ENCODE measurements around the gene SLC44A3.

Gene SLC44A3

DNA sequence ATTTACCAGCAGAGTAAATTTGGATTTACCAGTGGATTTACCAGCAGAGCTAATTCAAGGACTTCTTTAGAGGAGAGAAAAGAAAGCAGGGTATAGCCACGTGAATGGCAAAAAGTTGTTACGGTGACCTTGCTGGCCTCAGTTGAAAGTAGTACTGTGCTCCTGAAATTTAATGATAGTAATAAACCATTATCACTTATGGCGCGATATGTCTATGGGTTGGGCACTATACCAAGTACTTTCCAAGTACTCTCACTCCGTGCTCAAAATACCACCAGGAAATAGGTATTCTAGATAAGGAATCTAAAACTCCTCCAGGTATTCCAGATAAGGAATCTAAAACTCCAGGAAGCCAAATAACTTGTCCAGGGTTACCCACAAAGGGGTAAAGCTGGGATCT is 35.8 kb downstream of the SLC44A3 start (continued):
- TF ChIP-seq, protein P1, sequence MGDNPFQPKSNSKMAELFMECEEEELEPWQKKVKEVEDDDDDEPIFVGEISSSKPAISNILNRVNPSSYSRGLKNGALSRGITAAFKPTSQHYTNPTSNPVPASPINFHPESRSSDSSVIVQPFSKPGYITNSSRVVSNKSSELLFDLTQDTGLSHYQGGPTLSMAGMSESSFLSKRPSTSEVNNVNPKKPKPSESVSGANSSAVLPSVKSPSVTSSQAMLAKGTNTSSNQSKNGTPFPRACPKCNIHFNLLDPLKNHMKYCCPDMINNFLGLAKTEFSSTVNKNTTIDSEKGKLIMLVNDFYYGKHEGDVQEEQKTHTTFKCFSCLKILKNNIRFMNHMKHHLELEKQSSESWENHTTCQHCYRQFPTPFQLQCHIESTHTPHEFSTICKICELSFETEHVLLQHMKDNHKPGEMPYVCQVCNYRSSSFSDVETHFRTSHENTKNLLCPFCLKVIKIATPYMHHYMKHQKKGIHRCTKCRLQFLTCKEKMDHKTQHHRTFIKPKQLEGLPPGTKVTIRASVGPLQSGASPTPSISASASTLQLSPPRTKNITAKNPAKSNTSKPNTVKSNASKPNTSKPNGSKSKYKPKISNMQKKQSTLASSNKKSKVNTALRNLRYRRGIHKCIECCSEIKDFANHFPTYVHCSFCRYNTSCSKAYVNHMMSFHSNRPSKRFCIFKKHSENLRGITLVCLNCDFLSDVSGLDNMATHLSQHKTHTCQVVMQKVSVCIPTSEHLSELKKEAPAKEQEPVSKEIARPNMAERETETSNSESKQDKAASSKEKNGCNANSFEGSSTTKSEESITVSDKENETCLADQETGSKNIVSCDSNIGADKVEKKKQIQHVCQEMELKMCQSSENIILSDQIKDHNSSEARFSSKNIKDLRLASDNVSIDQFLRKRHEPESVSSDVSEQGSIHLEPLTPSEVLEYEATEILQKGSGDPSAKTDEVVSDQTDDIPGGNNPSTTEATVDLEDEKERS (tag by site-specific recombination; IDR thresholded peaks at IDR 0.05): no peak
- TF ChIP-seq TRIM28 (IDR thresholded peaks at IDR 0.05; ENCODE audit: borderline replicate concordance, low read length) (no peak), ZNF473 (tag by site-specific recombination; IDR thresholded peaks at IDR 0.05) (no peak), ZNF521 (tag by site-specific recombination; IDR thresholded peaks at IDR 0.05) (no peak), ZNF214 (tag by site-specific recombination; IDR thresholded peaks at IDR 0.05; ENCODE audit: borderline replicate concordance) (no peak)
- TF ChIP-seq, protein P2, sequence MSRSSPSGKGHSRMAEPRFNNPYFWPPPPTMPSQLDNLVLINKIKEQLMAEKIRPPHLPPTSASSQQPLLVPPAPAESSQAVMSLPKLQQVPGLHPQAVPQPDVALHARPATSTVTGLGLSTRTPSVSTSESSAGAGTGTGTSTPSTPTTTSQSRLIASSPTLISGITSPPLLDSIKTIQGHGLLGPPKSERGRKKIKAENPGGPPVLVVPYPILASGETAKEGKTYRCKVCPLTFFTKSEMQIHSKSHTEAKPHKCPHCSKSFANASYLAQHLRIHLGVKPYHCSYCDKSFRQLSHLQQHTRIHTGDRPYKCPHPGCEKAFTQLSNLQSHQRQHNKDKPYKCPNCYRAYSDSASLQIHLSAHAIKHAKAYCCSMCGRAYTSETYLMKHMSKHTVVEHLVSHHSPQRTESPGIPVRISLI (tag by site-specific recombination; IDR thresholded peaks at IDR 0.05): no peak

DNA sequence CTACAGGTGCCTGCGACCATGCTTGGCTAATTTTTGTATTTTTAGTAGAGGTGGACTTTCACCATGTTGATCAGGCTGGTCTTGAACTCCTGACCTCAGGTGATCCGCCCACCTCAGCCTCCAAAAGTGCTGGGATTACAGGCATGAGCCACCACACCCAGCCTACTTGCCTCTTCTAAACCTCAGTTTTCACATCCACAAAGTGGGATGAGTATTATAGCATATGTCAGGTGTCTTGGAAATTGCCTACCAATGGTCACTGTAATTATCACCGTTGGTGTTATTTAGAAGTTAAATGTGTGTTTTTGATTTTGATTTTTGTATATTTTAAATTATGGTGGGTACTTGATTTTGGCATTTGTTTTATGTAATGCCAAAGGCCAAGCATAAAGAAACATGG is 36.7 kb downstream of the SLC44A3 start:
- no peak overlapping the region for H3K27ac ChIP-seq (ENCODE audit: extremely low read depth, low read depth, low read length)

DNA sequence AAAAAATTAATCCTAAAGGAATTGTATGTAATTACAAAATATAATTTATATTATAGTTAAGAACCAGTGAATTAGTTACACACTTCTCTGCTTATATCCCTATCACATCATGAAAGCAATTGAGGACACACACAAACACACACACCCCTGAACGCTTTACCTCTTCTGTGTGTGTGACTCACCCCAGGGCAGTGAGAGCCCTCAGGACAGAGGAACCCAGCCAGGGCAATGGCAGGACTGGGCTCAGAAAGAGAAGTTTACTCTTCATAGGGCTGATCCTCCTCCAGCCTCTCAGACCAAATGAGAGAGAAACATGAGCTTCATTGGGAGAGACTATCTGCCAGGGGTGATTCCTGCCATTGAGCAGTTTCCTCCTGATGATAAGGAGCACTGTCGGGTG is 38.1 kb downstream of the SLC44A3 start:
- peaks cover 5% of the 10 kb centered on the region for H3K4me1 ChIP-seq (ENCODE audit: control insufficient read depth, insufficient read depth, low read length)
- POLR2A ChIA-PET: interaction anchor here (0.7 kb wide), 1 partner anchor 339 kb away, joined by 4 read pairs; no protein-coding TSS in a partner anchor
- no peaks in the 10 kb centered on the region for H3K9me3 ChIP-seq (ENCODE audit: control insufficient read depth, insufficient read depth, low read depth, low read length)
- TF ChIP-seq ZNF292 (tag by site-specific recombination; IDR thresholded peaks at IDR 0.05; ENCODE audit: borderline replicate concordance, low read depth): no peak
- TF ChIP-seq, protein P3, sequence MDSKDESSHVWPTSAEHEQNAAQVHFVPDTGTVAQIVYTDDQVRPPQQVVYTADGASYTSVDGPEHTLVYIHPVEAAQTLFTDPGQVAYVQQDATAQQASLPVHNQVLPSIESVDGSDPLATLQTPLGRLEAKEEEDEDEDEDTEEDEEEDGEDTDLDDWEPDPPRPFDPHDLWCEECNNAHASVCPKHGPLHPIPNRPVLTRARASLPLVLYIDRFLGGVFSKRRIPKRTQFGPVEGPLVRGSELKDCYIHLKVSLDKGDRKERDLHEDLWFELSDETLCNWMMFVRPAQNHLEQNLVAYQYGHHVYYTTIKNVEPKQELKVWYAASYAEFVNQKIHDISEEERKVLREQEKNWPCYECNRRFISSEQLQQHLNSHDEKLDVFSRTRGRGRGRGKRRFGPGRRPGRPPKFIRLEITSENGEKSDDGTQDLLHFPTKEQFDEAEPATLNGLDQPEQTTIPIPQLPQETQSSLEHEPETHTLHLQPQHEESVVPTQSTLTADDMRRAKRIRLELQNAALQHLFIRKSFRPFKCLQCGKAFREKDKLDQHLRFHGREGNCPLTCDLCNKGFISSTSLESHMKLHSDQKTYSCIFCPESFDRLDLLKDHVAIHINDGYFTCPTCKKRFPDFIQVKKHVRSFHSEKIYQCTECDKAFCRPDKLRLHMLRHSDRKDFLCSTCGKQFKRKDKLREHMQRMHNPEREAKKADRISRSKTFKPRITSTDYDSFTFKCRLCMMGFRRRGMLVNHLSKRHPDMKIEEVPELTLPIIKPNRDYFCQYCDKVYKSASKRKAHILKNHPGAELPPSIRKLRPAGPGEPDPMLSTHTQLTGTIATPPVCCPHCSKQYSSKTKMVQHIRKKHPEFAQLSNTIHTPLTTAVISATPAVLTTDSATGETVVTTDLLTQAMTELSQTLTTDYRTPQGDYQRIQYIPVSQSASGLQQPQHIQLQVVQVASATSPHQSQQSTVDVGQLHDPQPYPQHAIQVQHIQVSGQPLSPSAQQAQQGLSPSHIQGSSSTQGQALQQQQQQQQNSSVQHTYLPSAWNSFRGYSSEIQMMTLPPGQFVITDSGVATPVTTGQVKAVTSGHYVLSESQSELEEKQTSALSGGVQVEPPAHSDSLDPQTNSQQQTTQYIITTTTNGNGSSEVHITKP (tag by site-specific recombination; IDR thresholded peaks at IDR 0.05): peak; percentile 83
- no peak overlapping the region for H3K27ac ChIP-seq (ENCODE audit: extremely low read depth, low read depth, low read length)
- CTCF ChIA-PET: interaction anchor here (0.6 kb wide), 1 partner anchor 66 kb away, joined by 3 read pairs; no protein-coding TSS in a partner anchor
- H3K4me3 ChIP-seq (ENCODE audit: low read depth, low read length): no peak overlapping the region
- no peaks in the 10 kb centered on the region for H3K36me3 ChIP-seq (ENCODE audit: control insufficient read depth in 2 of 2, insufficient read depth in 1 of 2, low read length in 2 of 2)

More for the DNA sequence above, 36.7 kb downstream of the SLC44A3 start:
- H3K36me3 ChIP-seq (ENCODE audit: control insufficient read depth in 2 of 2, insufficient read depth in 1 of 2, low read length in 2 of 2): no peaks in the 10 kb centered on the region
- TF ChIP-seq ZEB2 (tag by site-specific recombination; IDR thresholded peaks at IDR 0.05) (no peak), ZFHX2 (tag by site-specific recombination; conservative IDR thresholded peaks at IDR 0.05) (0 out of 2 replicates have a peak, but pooled peaks have one; percentile 12), SCRT1 (tag by site-specific recombination; IDR thresholded peaks at IDR 0.05; ENCODE audit: borderline replicate concordance) (no peak)
- TF ChIP-seq, protein P4, sequence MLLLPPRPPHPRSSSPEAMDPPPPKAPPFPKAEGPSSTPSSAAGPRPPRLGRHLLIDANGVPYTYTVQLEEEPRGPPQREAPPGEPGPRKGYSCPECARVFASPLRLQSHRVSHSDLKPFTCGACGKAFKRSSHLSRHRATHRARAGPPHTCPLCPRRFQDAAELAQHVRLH (tag by site-specific recombination; IDR thresholded peaks at IDR 0.05): peak; percentile 91
- POLR2A ChIA-PET: no interaction called here
- CTCF ChIA-PET: interaction anchor here (1.6 to 5.8 kb wide), 4 partner anchors 11 to 187 kb away, joined by 7 to 142 read pairs (median 54); no protein-coding TSS in a partner anchor
- H3K4me1 ChIP-seq (ENCODE audit: control insufficient read depth, insufficient read depth, low read length): peaks cover 5% of the 10 kb centered on the region; the same call in 1 of the 2 replicates
- H3K9me3 ChIP-seq (ENCODE audit: control insufficient read depth, insufficient read depth, low read depth, low read length): no peaks in the 10 kb centered on the region
- H3K4me3 ChIP-seq (ENCODE audit: low read depth, low read length): no peak overlapping the region
